CD4-positive, alpha-beta T cell treated with Interleukin-17A for 4 hours (primary cell): ENCODE results near the gene CLHC1.
"Not testable (repeated sequence)": the region's sequence is repeated elsewhere in the genome, so short reads cannot be mapped to it uniquely, and the experiment has no call there.

Experiments used
- DNase-seq: peaks from one replicate; pipeline ENCODE4 v3.0.0-alpha.2; 2020; ENCODE audit warnings: mixed read lengths

CLHC1 gene

DNA sequence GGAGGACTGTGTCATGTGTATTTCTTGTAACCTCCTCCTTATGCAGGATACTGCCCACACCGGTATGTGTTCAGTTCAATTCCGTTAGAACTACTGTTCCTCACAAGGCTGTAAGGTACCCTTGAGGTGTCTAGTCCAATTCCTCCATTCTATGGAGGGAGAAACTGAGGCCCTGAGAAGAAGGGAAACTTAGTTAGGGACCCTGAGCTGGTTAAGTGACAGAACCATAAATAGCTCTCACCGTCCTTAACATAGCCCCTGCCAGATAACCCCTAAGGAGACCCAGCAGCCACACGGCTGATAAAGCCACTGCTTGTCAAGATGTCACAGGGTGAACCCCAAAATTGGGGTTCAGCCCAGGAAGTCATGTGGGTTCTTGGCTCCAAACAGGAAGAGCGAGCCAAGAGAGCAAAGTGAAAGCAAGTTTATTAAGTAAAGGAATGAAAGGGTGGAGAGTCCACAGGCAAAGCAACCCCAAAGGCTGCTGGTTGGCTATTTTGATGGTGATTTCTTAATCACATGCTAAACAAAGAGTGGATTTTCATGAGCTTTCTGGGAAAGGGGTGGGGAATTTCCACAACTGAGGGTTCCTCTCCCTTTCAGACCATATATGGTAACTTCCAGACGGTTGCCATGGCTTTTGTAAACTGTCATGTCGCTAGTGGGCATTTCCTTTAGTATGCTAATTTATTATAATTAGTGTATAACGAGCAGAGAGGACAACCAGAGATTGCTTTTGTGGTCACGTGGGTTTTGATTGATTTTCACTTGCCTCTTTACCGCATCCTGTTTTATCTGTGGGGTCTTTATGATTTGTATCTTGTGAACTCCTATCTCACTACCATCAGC, 98.4 kb downstream of the CLHC1 start:
- DNase-seq, result peak; percentile 47

DNA sequence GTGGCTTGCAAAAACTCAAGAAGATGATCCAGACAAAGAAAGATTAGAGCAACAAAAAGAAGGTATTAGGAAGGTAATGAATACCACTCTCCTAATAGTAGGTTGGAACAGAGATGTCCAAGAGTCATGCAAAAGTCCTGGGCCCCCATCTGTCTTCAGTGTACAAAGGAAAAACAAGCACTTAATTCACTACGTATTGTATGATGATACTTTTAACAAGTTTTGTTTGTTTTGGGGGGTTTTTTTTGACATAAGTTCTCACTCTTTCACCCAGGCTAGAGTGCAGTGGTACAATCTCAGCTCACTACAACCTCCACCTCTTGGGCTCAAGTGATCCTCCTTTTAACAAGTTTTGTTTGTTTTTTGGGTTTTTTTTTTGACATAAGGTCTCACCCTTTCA, 101.2 kb downstream of the CLHC1 start:
- no peak for DNase-seq

DNA sequence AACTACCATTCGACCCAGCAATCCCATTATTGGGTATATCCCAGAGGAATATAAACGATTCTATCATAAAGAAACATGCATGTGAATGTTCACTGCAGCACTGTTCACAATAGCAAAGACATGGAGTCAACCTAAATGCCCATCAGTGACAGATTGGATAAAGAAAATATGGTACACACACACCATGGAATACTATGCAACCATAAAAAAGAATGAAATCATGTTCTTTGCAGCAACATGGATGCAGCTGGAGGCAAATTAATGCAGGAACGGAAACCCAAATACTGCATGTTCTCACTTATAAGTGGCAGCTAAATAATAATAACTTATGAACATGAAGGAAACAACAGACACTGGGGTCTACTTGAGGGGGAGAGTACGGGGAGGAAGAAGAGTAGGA, 105.5 kb downstream of the CLHC1 start:
- DNase-seq, result not testable (repeated sequence)
